ENCODE results near the gene HMX2.

The HMX2 gene

DNA sequence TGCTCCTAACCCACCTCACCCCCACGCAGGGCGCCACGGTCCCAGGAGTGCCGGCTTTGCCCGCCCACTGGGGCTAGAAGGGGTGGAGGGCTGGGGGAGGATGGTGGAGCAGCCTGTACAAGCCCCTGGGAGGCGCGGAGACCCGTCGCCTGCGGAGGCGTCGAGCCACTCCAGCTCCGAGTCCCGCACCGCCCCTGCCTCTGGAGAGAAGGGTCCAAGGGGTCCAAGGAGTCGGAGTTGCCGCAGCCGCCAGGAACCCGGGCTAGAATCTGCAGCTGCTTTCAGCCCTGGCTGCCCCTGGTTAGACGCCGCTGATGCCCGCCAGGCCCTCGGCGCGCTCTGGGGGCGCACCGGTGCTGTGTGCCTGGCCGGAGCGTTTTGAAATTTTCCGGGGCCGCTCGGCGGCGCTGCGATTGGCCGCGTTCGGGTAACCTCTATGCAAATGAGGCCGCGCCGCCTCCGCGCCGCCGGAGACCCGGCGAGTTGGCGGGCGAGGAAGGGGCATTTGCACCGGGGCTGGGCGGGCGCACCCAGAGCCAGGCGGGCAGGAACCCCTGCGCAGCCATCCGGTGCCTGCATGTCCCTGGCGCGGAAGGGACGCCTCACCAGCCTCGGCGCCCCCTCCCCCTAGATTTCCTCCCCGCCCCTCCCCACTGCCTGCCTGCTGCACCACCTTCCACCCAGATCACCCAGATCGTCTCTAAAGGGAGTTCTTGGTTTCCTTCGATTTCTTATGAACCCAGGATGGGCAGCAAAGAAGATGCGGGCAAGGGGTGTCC, at the start of gene HMX2:
HMX2 (plus strand) TSS at position 502 of the 779 bp plus-strand sequence; CDS start at position 745, 243 bp downstream.
- peaks cover 74% of the 10 kb centered on the region for H3K4me1 Mint-ChIP-seq
- DNase-seq = peak; percentile 53
- CTCF ChIA-PET = interaction anchor here (0.9 kb wide), 1 partner anchor 11 kb away, joined by 3 read pairs; no protein-coding TSS in a partner anchor
- no peaks in the 10 kb centered on the region for H3K9me3 Mint-ChIP-seq
- H3K36me3 Mint-ChIP-seq = peaks cover 13% of the 10 kb centered on the region
- H3K27me3 Mint-ChIP-seq = peaks cover 89% of the 10 kb centered on the region
- H3K27ac Mint-ChIP-seq = peak within 1 kb of the TSS; percentile 82
- H3K4me3 Mint-ChIP-seq = peak within 1 kb of the TSS; percentile 60

DNA sequence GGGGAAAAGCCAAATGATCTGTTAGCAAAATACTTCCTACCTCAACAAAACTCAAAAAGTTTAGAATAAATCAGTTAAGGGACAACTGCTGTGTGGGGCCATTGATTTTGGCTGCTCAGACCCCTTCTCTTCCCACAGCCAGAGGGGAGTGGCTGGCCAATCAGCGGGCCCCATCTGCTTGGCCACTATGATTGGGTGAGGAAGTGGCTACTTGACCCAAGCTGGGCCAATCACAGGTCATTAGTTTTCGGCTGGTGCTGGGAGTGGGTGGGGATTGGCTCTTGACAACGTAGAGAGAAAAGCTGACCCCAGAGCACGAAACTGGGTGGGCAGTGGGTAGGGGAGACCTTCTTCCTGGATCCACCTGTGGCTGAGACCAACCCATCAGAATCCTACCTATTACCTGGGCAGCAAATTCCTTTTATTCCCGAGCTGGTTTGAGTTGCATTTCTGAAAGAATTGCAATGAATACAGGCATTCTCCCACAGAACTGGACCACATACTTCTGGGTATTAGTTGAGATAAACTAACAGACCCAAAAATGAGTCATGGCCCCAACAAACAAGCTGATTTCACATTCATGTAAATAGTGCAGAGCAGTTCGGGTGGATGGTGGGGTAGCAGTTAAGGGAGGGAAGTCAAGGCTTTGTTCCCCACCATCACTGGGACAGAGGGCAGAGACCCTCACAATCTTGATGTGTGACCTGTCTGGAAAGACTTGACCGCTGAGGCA, 47.7 kb upstream of the HMX2 start:
- Mint-ChIP-seq H3K27me3 (peaks cover 7% of the 10 kb centered on the region), H3K9me3 (no peaks in the 10 kb centered on the region), H3K4me3 (no peak overlapping the region), H3K4me1 (no peaks in the 10 kb centered on the region), H3K36me3 (no peaks in the 10 kb centered on the region), H3K27ac (no peak overlapping the region)
- CTCF ChIA-PET = interaction anchor here (0.5 kb wide), 1 partner anchor 16 kb away, joined by 3 read pairs; no protein-coding TSS in a partner anchor
- no peak for DNase-seq

DNA sequence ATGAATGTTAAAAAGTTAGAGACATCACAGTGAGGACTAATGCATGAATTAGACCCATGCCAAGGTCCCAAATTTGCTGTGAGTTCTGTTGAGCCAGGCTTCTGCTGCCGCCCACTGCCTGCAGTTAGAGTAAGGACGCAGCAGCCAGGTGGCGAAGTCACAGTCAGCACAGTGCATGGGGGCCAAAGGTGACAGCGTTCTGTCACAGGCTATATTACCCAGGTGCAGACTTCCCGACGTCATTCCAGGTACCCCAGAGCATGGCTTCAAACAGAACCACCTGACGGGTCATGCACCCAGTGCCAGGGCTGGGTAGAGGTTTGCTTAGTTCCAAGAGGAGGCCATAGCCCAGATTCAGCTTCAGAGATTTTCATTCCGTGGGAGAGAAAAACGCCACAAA, 46.1 kb upstream of the HMX2 start:
- CTCF ChIA-PET = no interaction called here
- Mint-ChIP-seq H3K4me1 (no peaks in the 10 kb centered on the region), H3K36me3 (no peaks in the 10 kb centered on the region), H3K27me3 (peaks cover 6% of the 10 kb centered on the region), H3K4me3 (no peak overlapping the region), H3K9me3 (no peaks in the 10 kb centered on the region), H3K27ac (no peak overlapping the region)
- no peak for DNase-seq

- Mint-ChIP-seq H3K9me3 (no peaks in the 10 kb centered on the region), H3K4me3 (no peak overlapping the region), H3K27ac (no peak overlapping the region), H3K27me3 (no peaks in the 10 kb centered on the region), H3K4me1 (no peaks in the 10 kb centered on the region), H3K36me3 (no peaks in the 10 kb centered on the region)
- DNase-seq = no peak
- CTCF ChIA-PET = no interaction called here
Measured at GRCh38 chr10:123102673-123103072, 45.3 kb upstream of the HMX2 start.

DNA sequence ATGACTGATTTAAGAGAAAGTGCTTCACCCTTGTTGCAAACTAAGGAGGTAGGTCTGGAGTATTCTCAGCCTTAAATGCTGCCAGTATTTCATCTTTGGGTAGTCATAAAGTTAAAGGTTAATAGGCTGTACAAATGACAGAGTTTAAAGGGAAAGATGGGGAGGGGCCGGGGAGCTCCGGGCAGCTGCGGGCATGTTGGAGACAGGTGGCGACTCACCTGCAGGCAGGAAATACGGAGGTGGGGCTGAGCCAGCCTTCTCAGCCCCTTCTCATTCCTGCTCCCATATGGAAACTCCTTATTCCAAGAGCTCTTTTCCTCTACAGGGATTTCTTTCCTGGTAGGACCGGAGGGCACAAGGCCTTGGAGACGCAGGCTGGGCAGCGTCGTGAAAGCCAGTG, 44.0 kb upstream of the HMX2 start:
- Mint-ChIP-seq H3K36me3 (no peaks in the 10 kb centered on the region), H3K27me3 (no peaks in the 10 kb centered on the region), H3K27ac (no peak overlapping the region), H3K9me3 (no peaks in the 10 kb centered on the region), H3K4me3 (no peak overlapping the region), H3K4me1 (no peaks in the 10 kb centered on the region)
- no peak for DNase-seq
- CTCF ChIA-PET = no interaction called here

DNA sequence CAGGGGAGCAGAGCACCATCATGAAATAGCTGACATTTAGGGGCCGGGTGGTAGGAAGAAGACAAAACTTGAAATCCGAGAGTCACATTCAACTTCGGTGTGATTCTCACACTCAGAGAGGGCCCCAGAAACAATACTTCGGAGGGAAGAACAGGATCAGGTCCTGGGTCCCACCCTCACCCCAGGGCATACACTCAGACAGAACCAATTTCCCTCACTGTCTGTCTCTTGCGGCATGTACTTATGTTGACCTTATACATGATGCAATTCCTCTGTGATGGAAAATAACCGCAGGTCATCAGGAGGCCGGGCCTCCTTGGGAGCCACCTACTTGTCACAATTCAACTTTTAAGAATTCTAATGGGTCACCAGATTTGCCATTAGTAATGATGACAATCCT, 38.5 kb upstream of the HMX2 start:
- H3K27me3 Mint-ChIP-seq = peaks cover 9% of the 10 kb centered on the region
- no peaks in the 10 kb centered on the region for H3K36me3 Mint-ChIP-seq
- no peaks in the 10 kb centered on the region for H3K4me1 Mint-ChIP-seq
- H3K9me3 Mint-ChIP-seq = no peaks in the 10 kb centered on the region
- DNase-seq = no peak
- H3K27ac Mint-ChIP-seq = no peak overlapping the region
- H3K4me3 Mint-ChIP-seq = no peak overlapping the region
- CTCF ChIA-PET = no interaction called here

- Mint-ChIP-seq H3K4me1 (no peaks in the 10 kb centered on the region), H3K9me3 (no peaks in the 10 kb centered on the region), H3K27ac (no peak overlapping the region), H3K4me3 (no peak overlapping the region), H3K36me3 (no peaks in the 10 kb centered on the region), H3K27me3 (peaks cover 48% of the 10 kb centered on the region)
- CTCF ChIA-PET = no interaction called here
- DNase-seq = no peak
Measured at GRCh38 chr10:123117644-123118417, 30.1 kb upstream of the HMX2 start.

- Mint-ChIP-seq H3K9me3 (no peaks in the 10 kb centered on the region), H3K4me1 (no peaks in the 10 kb centered on the region), H3K27me3 (peaks cover 45% of the 10 kb centered on the region), H3K27ac (no peak overlapping the region), H3K36me3 (no peaks in the 10 kb centered on the region), H3K4me3 (no peak overlapping the region)
- CTCF ChIA-PET = no interaction called here
- no peak for DNase-seq
Measured at GRCh38 chr10:123119081-123119480, 28.9 kb upstream of the HMX2 start.

DNA sequence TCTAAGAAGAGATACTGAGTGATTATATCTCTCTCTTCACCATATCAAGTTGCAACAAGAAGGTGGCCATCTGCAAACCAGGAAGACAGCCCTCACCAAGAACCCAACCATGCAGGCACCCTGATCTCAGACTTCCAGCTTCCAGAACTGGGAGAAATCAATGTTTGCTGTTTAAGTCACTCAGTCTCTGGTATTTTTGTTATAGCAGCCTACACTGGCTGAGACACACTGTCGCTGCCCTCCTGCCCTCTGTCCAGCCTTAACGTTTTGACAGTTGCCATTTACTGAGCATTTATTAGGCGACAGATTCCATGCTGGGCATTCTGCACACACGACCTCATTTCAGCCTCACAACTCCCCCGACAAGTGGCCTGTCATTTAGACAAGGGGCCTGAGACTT, 21.7 kb upstream of the HMX2 start:
- no peaks in the 10 kb centered on the region for H3K9me3 Mint-ChIP-seq
- H3K27ac Mint-ChIP-seq = no peak overlapping the region
- H3K27me3 Mint-ChIP-seq = peaks cover 53% of the 10 kb centered on the region

DNA sequence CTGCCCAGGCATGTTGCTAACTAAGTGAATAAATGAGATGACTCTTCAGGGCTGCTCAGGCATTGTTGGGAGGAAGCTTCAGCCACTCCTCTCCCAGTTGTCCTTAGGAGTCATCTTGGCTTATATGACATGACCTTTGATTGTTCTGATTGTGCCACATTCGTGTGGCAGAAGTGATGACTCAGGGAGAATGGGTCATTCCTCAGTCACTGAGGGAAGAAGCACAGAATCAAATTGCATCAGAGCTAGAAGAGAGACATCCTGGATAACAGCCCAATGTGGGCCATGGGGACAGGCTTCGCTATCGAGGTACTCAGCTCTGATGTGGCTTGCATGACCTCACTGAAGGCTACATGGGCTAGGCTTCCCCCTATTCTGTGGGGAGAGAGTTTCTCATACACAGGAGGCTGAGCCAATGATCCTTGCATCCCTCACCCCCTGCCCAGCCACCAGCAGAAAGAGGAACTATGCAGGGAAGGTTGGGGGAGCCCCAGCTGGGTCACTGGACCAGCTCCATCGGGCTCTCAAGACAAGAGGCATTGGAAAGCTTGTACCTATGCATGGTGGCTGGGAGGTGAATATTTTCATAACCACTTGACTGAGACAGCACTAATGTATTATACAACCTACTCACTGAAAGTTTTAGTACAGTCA, 18.2 kb upstream of the HMX2 start:
- no peak overlapping the region for H3K27ac Mint-ChIP-seq
- CTCF ChIA-PET = no interaction called here
- H3K4me3 Mint-ChIP-seq = no peak overlapping the region
- no peak for DNase-seq
- H3K4me1 Mint-ChIP-seq = peaks cover 21% of the 10 kb centered on the region
- no peaks in the 10 kb centered on the region for H3K9me3 Mint-ChIP-seq
- peaks cover 77% of the 10 kb centered on the region for H3K27me3 Mint-ChIP-seq
- peaks cover 1% of the 10 kb centered on the region for H3K36me3 Mint-ChIP-seq

More for the DNA sequence above, 21.7 kb upstream of the HMX2 start:
- CTCF ChIA-PET = no interaction called here
- Mint-ChIP-seq H3K4me1 (no peaks in the 10 kb centered on the region), H3K36me3 (no peaks in the 10 kb centered on the region), H3K4me3 (no peak overlapping the region)
- DNase-seq = no peak

DNA sequence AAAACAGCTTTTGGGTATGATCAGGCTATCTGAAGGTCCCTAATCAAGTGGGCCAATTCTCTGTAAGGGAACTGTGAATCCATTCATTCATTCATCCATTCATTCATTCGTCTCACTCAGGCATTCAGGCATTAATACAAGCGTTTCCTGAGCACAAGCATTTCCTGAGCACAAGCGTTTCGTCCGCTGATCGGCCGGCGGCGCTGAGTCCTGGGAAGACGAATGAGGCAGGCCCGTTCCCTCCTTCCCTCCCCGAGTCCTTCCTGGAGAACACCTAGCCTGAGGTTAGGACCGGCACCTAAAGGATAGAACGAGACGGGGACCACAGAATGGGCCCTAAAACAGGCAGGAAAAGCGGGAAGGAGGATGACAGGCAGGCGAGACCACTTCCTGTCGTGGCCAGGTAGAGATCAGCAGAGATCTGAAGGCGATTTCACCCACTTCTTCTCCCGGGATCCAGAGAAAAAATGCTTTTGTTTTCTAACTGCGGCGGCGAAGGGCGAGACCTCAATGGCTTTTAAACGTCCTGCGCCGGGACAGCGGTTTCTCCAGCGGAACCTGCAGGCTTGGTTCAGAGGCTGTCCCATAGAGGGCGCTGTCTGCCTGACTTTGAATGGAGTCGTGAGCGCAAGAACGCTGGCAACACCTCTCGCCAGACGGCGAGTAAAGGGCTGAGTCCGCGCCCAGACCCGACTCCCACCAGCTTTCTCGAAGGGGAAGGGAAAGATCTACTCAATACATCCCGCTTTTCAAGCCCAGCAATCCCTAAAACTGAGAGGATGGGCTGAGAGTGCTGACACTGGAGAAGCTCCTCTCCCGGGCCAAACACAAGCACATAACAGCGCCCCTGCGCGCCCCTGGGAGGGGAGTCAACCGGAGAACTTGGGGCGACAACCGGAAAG, 15.1 kb upstream of the HMX2 start:
- Mint-ChIP-seq H3K36me3 (peaks cover 1% of the 10 kb centered on the region), H3K4me3 (peak overlapping the region; percentile 28), H3K27me3 (peaks cover 90% of the 10 kb centered on the region), H3K4me1 (peaks cover 34% of the 10 kb centered on the region), H3K27ac (peak overlapping the region; percentile 60), H3K9me3 (no peaks in the 10 kb centered on the region)
- CTCF ChIA-PET = interaction anchor here (1.0 to 4.9 kb wide), 7 partner anchors 13 to 425 kb away, joined by 3 to 28 read pairs (median 5); partner anchors contain the start of gene BUB3
- peak; percentile 90 for DNase-seq

- Mint-ChIP-seq H3K36me3 (peaks cover 3% of the 10 kb centered on the region), H3K9me3 (no peaks in the 10 kb centered on the region), H3K4me1 (peaks cover 38% of the 10 kb centered on the region), H3K4me3 (peak overlapping the region; percentile 53), H3K27ac (peak overlapping the region; percentile 81), H3K27me3 (peaks cover 97% of the 10 kb centered on the region)
- CTCF ChIA-PET = interaction anchor here (0.9 to 4.9 kb wide), 6 partner anchors 12 to 425 kb away, joined by 3 to 28 read pairs (median 4); partner anchors contain the start of gene BUB3
- DNase-seq = no peak
Measured at GRCh38 chr10:123133541-123134342, 14.2 kb upstream of the HMX2 start.
